Pancreas (tissue), 10 donors: ENCODE results near the gene BAZ2B. TPM values are rescaled to one million over a fixed set of nuclear protein-coding genes. Genes with fewer than 3 reads are reported as not detected.

Experiments used
- ATAC-seq, 4 donors: fragments of 200-7000 bp; cut with Tn5 transposase; one replicate each; pipeline versions ENCODE4 v1.8.0 to v1.9.1; 2020; ENCODE audit warnings: mild to moderate bottlenecking in 4 of 4, moderate library complexity in 4 of 4
- DNase-seq, 6 donors: peaks; one replicate each; pipeline ENCODE4 v3.0.0-alpha.2; 2020
- FAIRE-seq: peaks from 2 replicates; lab custom pipeline; 2012; peaks lifted over from hg19 to GRCh38; lab: Jason Lieb, UNC
- H3K27ac ChIP-seq, 4 donors: fragments of 200-600 bp; sonication (generic); 1 replicate in 3 of 4; 2 replicates in 1 of 4; pipeline versions ENCODE4 v1.5.0 to v1.8.0; 2020
- H3K27me3 ChIP-seq, 4 donors: fragments of 200-600 bp; one replicate each; pipeline ENCODE4 v1.8.0; 2021
- H3K36me3 ChIP-seq, 3 donors: fragments of 200-600 bp; sonication (generic) in 1 of 3; one replicate each; pipeline versions ENCODE4 v1.5.0 to v1.8.0; 2020 to 2021
- H3K4me1 ChIP-seq, 3 donors: fragments of 200-600 bp; one replicate each; pipeline ENCODE4 v1.8.0; 2021
- H3K4me3 ChIP-seq, 4 donors: fragments of 200-600 bp; sonication (generic) in 2 of 4; one replicate each; pipeline versions ENCODE4 v1.5.0 to v1.8.0; 2020 to 2021
- H3K9me3 ChIP-seq, 4 donors: fragments of 200-600 bp; one replicate each; pipeline ENCODE4 v1.8.0; 2021
- CTCF ChIP-seq, 4 donors: fragments of 200-600 bp; sonication (generic) in 3 of 4; IDR thresholded peaks; one replicate each; pipeline versions ENCODE4 v1.5.0 to v1.8.0; 2021; ENCODE audit warnings: antibody characterized with exemption in 4 of 4
- WGBS, 2 donors: extraction: QIAGEN DNeasy Blood & Tissue Kit; methylation state at CpG; one replicate each; pipeline ENCODE4 v1.1.7; 2013; 5-methylcytosine and 5-hydroxymethylcytosine counted together
- intact Hi-C, 3 donors: fragments of 100-400 bp; cut with DNase I; formaldehyde crosslinking; loops; one replicate each; pipeline versions ENCODE4 v1.11.1 to v1.14.2; 2022
- polyA plus RNA-seq, 2 donors: library from polyadenylated mRNA; stranded (reverse); fragments of 200-250 nt; gene quantifications; one replicate each; pipeline ENCODE4 v1.2.3, GENCODE V29; 2013
- total RNA-seq, 6 donors: library from RNA; stranded (reverse); fragmentation: NEBNext Ultra II Directional in 4 of 6; extraction: Animal tissue kit (Norgen Biotek cat#: 25700) in 4 of 6; gene quantifications; one replicate each; pipeline versions ENCODE4 v1.2.1 to v1.2.4, GENCODE V29; 2021 to 2023
- donor health status: healthy with polysubstance abuse.
- donor health status: DM: no; HTN: no; CAD: no; lungs with moderate emphysema.
- donor health status: DM: no; HTN: no; CAD: no.
- donor health status: control.
- donor health status: control.
- donor health status: Bipolar disorder and iron deficiency.
- donor health status: DM: yes; HTN: yes; CAD: no.
- donor health status: DM: no; HTN: no; CAD: no.
- donor health status: DM: no; HTN: no; CAD: no.
- donor health status: DM: yes; HTN: yes; CAD: no.

Gene BAZ2B
- total and polyA plus RNA-seq, 8 donors: 14.4 to 52.1 (median 34.4) TPM

GRCh38 chr2:159326569-159327255 is 289.6 kb downstream of the BAZ2B start:
- Histone ChIP-seq H3K9me3 (no peaks in the 10 kb centered on the region), H3K4me3 (no peak overlapping the region), H3K4me1 (no peaks in the 10 kb centered on the region), H3K36me3 (peaks cover 0 to 26% (median 4%) of the 10 kb centered on the region in 3 donors), H3K27ac (no peak overlapping the region), H3K27me3 (no peaks in the 10 kb centered on the region)
- FAIRE-seq: no peak
- intact Hi-C loops: no loop called here
- 95 to 96% methylated on average over 5 of the region's 5 CpGs for WGBS, 2 donors
- DNase-seq: no peak
- no peak for ATAC-seq
- TF ChIP-seq CTCF (IDR thresholded peaks at IDR 0.05): no peak

- ATAC-seq (no peak), DNase-seq (no peak), FAIRE-seq (no peak)
- intact Hi-C loops: no loop called here
- H3K36me3 ChIP-seq: peaks cover 0 to 29% (median 9%) of the 10 kb centered on the region in 3 donors
- no peaks in the 10 kb centered on the region for H3K9me3 ChIP-seq
- H3K27me3 ChIP-seq: no peaks in the 10 kb centered on the region
- TF ChIP-seq CTCF (IDR thresholded peaks at IDR 0.05): no peak
- H3K4me3 ChIP-seq: no peak overlapping the region
- H3K27ac ChIP-seq: no peak overlapping the region
- no peaks in the 10 kb centered on the region for H3K4me1 ChIP-seq
These were observed 293.9 kb downstream of the BAZ2B start for GRCh38 chr2:159322419-159322818.

- TF ChIP-seq CTCF (IDR thresholded peaks at IDR 0.05): no peak
- intact Hi-C loops: no loop called here
- no peak for FAIRE-seq
- no peak for DNase-seq
- no peak overlapping the region for H3K4me3 ChIP-seq
- H3K9me3 ChIP-seq: no peaks in the 10 kb centered on the region
- H3K4me1 ChIP-seq: no peaks in the 10 kb centered on the region
- 88 to 89% methylated on average over 3 of the region's 3 CpGs for WGBS, 2 donors
- ATAC-seq: no peak
- peaks cover 0 to 19% (median 9%) of the 10 kb centered on the region in 3 donors for H3K36me3 ChIP-seq
- H3K27me3 ChIP-seq: no peaks in the 10 kb centered on the region
- H3K27ac ChIP-seq: no peak overlapping the region
These were observed 298.8 kb downstream of the BAZ2B start for GRCh38 chr2:159317392-159318088.

- Histone ChIP-seq H3K4me3 (no peak overlapping the region), H3K4me1 (no peaks in the 10 kb centered on the region), H3K27ac (no peak overlapping the region), H3K9me3 (no peaks in the 10 kb centered on the region), H3K27me3 (no peaks in the 10 kb centered on the region), H3K36me3 (no peaks in the 10 kb centered on the region)
- FAIRE-seq: no peak
- no peak for TF ChIP-seq CTCF (IDR thresholded peaks at IDR 0.05)
- no peak for ATAC-seq
- no peak for DNase-seq
- intact Hi-C loops: no loop called here
These were observed 308.4 kb downstream of the BAZ2B start for GRCh38 chr2:159307942-159308341.

- Histone ChIP-seq H3K27ac (no peak overlapping the region), H3K4me3 (no peak overlapping the region), H3K9me3 (no peaks in the 10 kb centered on the region), H3K4me1 (peaks cover 0 to 4% (median 0%) of the 10 kb centered on the region in 3 donors), H3K27me3 (no peaks in the 10 kb centered on the region), H3K36me3 (no peaks in the 10 kb centered on the region)
- ATAC-seq: peak in 2 of 4 donors; percentile 34 to 84
- TF ChIP-seq CTCF (IDR thresholded peaks at IDR 0.05): no peak
- intact Hi-C loops: no loop called here
- 19 to 27% methylated on average over 3 of the region's 3 CpGs for WGBS, 2 donors
- no peak for DNase-seq
- FAIRE-seq: no peak
These were observed 315.8 kb downstream of the BAZ2B start for GRCh38 chr2:159300586-159300985.
